ENCODE measurements around the gene LARGE2. TPM values are rescaled to one million over a fixed set of nuclear protein-coding genes. Genes with fewer than 3 reads are reported as not detected.
A peak's percentile ranks its signal among the peaks of the same experiment; 100 is the strongest.

The LARGE2 gene
- total and polyA plus RNA-seq, 2 donors (not counting 3 experiments of a cell fraction or from before 2014, with no cell fraction given) = 0.06 TPM; not detected in 1

DNA sequence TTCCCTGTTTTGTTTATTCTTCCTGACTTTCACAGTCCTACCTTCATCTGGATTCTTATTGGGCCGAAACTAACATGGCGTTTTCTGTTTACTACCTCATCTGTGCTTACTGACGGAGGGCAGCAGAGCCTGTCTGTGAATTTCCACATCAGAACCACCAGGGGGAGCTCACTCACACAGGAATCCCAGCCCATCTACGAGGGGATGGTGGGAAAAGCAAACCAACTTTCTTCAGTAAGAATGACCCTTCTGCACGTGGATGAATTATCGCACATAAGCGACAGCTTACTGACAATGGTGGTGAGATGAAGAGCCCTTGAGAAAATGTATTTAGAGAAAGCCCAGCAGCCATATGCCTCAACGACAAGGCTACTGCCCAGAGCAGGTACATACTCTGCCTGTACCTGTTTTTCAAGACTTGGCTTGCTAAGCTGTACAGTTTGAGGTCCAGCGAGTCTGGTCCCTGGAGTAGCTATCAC, 42.5 kb downstream of the LARGE2 start:
- H3K27me3 ChIP-seq (ENCODE audit: control insufficient read depth in 2 of 2, insufficient read depth in 2 of 2, low read length in 2 of 2) = no peaks in the 10 kb centered on the region
- no TSS peak for BruUV-seq (replicated peaks)
- no peak overlapping the region for H3K4me3 ChIP-seq (replicated peaks in 1 of 3; ENCODE audit: insufficient read depth in 1 of 3, low read depth in 1 of 3, low read length in 3 of 3)
- H3K9me3 ChIP-seq (replicated peaks; ENCODE audit: control insufficient read depth, insufficient read depth, low read length) = no peaks in the 10 kb centered on the region
- H3K27ac ChIP-seq (ENCODE audit: insufficient read depth, low read depth, low read length) = no peak overlapping the region
- H3K9ac ChIP-seq (replicated peaks; ENCODE audit: extremely low read depth, insufficient read depth, low read length) = no peak overlapping the region
- H3K79me2 ChIP-seq (ENCODE audit: control insufficient read depth, insufficient read depth, low read length) = no peaks in the 10 kb centered on the region
- H3K9me1 ChIP-seq (replicated peaks; ENCODE audit: control insufficient read depth, extremely low read depth, insufficient read depth, low read length) = no peaks in the 10 kb centered on the region
- DNase-seq (ENCODE audit: low read depth, low spot score) (peak; percentile 86), FAIRE-seq (peak; percentile 94)
- dilution Hi-C loops (cut with MboI; ENCODE audit: extremely low pct_ligation_motif_present, low sequenced_read_pairs) (no loop called here), intact Hi-C loops (cut with micrococcal nuclease) (loop anchor here (1.0 to 5.0 kb wide), 4 partner anchors 41 to 350 kb away; partner anchors contain the start of gene PHF21A)
- ChIA-PET POLR2A (no interaction called here), CTCF (interaction anchor here (0.6 to 8.2 kb wide), 43 partner anchors 10 to 384 kb away, joined by 3 to 143 read pairs (median 5); partner anchors contain the start of gene PEX16)
- H3K36me3 ChIP-seq (ENCODE audit: control insufficient read depth in 2 of 2, extremely low read depth in 1 of 2, insufficient read depth in 2 of 2, low read length in 2 of 2) = peaks cover 0 to 9% of the 10 kb centered on the region in 2 experiments
- H2AFZ ChIP-seq (ENCODE audit: low read depth, low read length) = no peak overlapping the region
- H4K20me1 ChIP-seq (replicated peaks; ENCODE audit: control insufficient read depth, extremely low read depth, insufficient read depth, low read length) = no peaks in the 10 kb centered on the region
- no peaks in the 10 kb centered on the region for H3K4me1 ChIP-seq (ENCODE audit: control insufficient read depth, extremely low read depth, insufficient read depth, low read length)
- H3K4me2 ChIP-seq (ENCODE audit: insufficient read depth, low read length) = no peak overlapping the region
- TF ChIP-seq JUN (IDR thresholded peaks at IDR 0.05; ENCODE audit: borderline replicate concordance, insufficient read depth, insufficient read length, low read depth) (no peak), POLR2AphosphoS5 (IDR thresholded peaks at IDR 0.05; ENCODE audit: insufficient read depth, low read depth, low read length) (no peak), GATA2 (IDR thresholded peaks at IDR 0.05; ENCODE audit: insufficient read depth, insufficient read length, low read depth, low read length) (no peak), CTCF (IDR thresholded peaks at IDR 0.05; ENCODE audit: extremely low read depth in 1 of 2, insufficient read depth in 1 of 2, low read depth in 1 of 2, low read length in 2 of 2) (peak; percentile 87 to 88), MYC (IDR thresholded peaks at IDR 0.05; ENCODE audit: low read depth, low read length) (no peak), POLR2A (IDR thresholded peaks at IDR 0.05; ENCODE audit: low read depth, low read length) (no peak), EZH2 (IDR thresholded peaks at IDR 0.05; ENCODE audit: borderline replicate concordance, low read depth, low read length, severe bottlenecking) (no peak), FOS (IDR thresholded peaks at IDR 0.05; ENCODE audit: borderline replicate concordance, insufficient read depth, low read length) (no peak)
- TF ChIP-seq, protein P1, sequence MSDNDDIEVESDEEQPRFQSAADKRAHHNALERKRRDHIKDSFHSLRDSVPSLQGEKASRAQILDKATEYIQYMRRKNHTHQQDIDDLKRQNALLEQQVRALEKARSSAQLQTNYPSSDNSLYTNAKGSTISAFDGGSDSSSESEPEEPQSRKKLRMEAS (IDR thresholded peaks at IDR 0.05; ENCODE audit: insufficient read depth, insufficient read length) = peak; percentile 21

Measured in endothelial cell of umbilical vein (primary cell).